ENCODE results near the gene CADM1.

CADM1 gene

GRCh38 chr11:115345361-115345760 lies 158.9 kb downstream of the CADM1 start:
- no peak for DNase-seq

- DNase-seq: no peak
These were observed 159.4 kb downstream of the CADM1 start for GRCh38 chr11:115344846-115345245.

GRCh38 chr11:115342142-115342541 lies 162.1 kb downstream of the CADM1 start:
- no peak for DNase-seq

- no peak for DNase-seq
These were observed 163.3 kb downstream of the CADM1 start for GRCh38 chr11:115340874-115341273.

- DNase-seq: no peak
These were observed 165.7 kb downstream of the CADM1 start for GRCh38 chr11:115338476-115338875.

GRCh38 chr11:115334932-115335788 lies 169.1 kb downstream of the CADM1 start:
- DNase-seq: no peak

- DNase-seq: no peak
These were observed 170.3 kb downstream of the CADM1 start for GRCh38 chr11:115333949-115334348.

GRCh38 chr11:115333121-115333520 lies 171.1 kb downstream of the CADM1 start:
- no peak for DNase-seq

GRCh38 chr11:115330684-115331482 lies 173.3 kb downstream of the CADM1 start:
- DNase-seq: no peak

- DNase-seq: no peak
These were observed 177.7 kb downstream of the CADM1 start for GRCh38 chr11:115326526-115326925.

GRCh38 chr11:115325523-115325922 lies 178.7 kb downstream of the CADM1 start:
- DNase-seq: no peak

GRCh38 chr11:115324581-115325432 lies 179.4 kb downstream of the CADM1 start:
- no peak for DNase-seq

GRCh38 chr11:115322553-115323203 lies 181.5 kb downstream of the CADM1 start:
- no peak for DNase-seq

GRCh38 chr11:115321605-115322289 lies 182.5 kb downstream of the CADM1 start:
- no peak for DNase-seq

- no peak for DNase-seq
These were observed 186.7 kb downstream of the CADM1 start for GRCh38 chr11:115317277-115318185.

- no peak for DNase-seq
These were observed 187.5 kb downstream of the CADM1 start for GRCh38 chr11:115316696-115317095.

- DNase-seq: no peak
These were observed 189.8 kb downstream of the CADM1 start for GRCh38 chr11:115314330-115314920.

GRCh38 chr11:115313224-115313838 lies 190.9 kb downstream of the CADM1 start:
- DNase-seq: no peak

GRCh38 chr11:115311949-115312348 lies 192.3 kb downstream of the CADM1 start:
- DNase-seq: no peak

GRCh38 chr11:115306689-115307088 lies 197.5 kb downstream of the CADM1 start:
- no peak for DNase-seq

All from SIG-M5 (cell line).